Activated B cell treated with CpG ODN at 0.5 μM for 24 hours (primary cell): Measurements from ENCODE around the gene EIF2B5. TPM values are rescaled to one million over a fixed set of nuclear protein-coding genes. Genes with fewer than 3 reads are reported as not detected.
A peak's percentile ranks its signal among the peaks of the same experiment; 100 is the strongest.

ENCODE experiments used
- ATAC-seq: fragments of 200-7000 bp; cut with Tn5 transposase; one replicate; pipeline ENCODE4 v1.10.0; 2021; ENCODE audit warnings: low read depth, mild to moderate bottlenecking, moderate library complexity
- CTCF ChIA-PET: fragments of 350-600 bp; sonication (Branson Sonifier 250); formaldehyde crosslinking; loops from one replicate; lab custom pipeline; 2021; ENCODE audit warnings: antibody characterized with exemption; lab: Charles Lee
- POLR2A ChIA-PET: fragments of 350-600 bp; sonication (Branson Sonifier 250); formaldehyde crosslinking; loops from one replicate; lab custom pipeline; 2021; ENCODE audit warnings: antibody characterized with exemption; lab: Charles Lee
- DNase-seq: peaks from one replicate; pipeline ENCODE4 v3.0.0; 2022
- H3K27ac Mint-ChIP-seq: one replicate; pipeline ENCODE4 v1.8.0; 2020; ENCODE audit warnings: mixed read lengths
- H3K27me3 Mint-ChIP-seq: one replicate; pipeline ENCODE4 v1.8.0; 2021; ENCODE audit warnings: mixed read lengths
- H3K36me3 Mint-ChIP-seq: one replicate; pipeline ENCODE4 v1.8.0; 2021; ENCODE audit warnings: low read depth, mixed read lengths
- H3K4me1 Mint-ChIP-seq: one replicate; pipeline ENCODE4 v1.8.0; 2021; ENCODE audit warnings: mixed read lengths
- H3K4me3 Mint-ChIP-seq: one replicate; pipeline ENCODE4 v1.8.0; 2020; ENCODE audit warnings: mild to moderate bottlenecking, mixed read lengths
- H3K9me3 Mint-ChIP-seq: one replicate; pipeline ENCODE4 v1.8.0; 2020; ENCODE audit warnings: mixed read lengths
- intact Hi-C: fragments of 100-400 bp; cut with micrococcal nuclease; formaldehyde crosslinking; loops from one replicate; pipeline ENCODE4 v1.15.1; 2024
- total RNA-seq: library from RNA; stranded (reverse); gene quantifications from 2 replicates; pipeline ENCODE4 v1.2.3, GENCODE V29; 2022
- TF ChIP-seq, protein P1 (sequence below): fragments of 200-600 bp; IDR thresholded peaks from one replicate; pipeline ENCODE4 v1.8.0; 2022; ENCODE audit warnings: antibody characterized with exemption, mild to moderate bottlenecking

Gene EIF2B5
- total RNA-seq, 1 donor from 2014 or later: 74.2 TPM

DNA sequence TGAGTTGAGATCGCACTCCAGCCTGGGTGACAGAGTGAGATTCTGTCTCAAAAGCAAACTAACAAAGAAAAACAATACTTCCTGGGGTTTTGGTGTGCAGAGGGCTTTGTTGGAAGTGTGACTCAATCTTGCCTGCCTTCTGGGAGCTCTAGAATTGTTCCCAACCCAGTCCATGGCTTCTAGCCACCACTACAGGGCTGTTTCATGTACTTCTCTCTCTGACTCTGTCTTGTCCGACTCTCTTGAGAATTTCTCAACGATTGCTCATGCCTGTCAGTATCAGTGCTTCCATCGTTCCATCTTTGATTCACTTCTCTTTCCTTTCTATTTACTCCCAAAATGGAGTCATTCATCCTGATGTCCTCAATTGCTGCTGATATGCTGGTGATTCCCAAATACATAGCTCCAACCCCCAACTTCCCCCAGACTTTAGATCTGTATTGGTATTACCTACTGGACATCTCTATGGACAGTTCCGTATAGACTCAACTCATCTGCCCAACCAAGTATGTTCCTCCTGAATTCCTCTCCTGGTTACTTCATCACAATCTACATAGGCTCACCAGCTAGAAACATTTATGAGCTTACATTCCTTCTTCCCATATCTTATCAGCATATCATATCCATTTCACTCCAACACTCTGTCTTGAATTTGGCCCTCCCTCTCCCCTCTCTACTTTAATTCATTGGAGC, 37.7 kb downstream of the EIF2B5 start:
- no peak overlapping the region for H3K27ac Mint-ChIP-seq
- TF ChIP-seq, protein P1, sequence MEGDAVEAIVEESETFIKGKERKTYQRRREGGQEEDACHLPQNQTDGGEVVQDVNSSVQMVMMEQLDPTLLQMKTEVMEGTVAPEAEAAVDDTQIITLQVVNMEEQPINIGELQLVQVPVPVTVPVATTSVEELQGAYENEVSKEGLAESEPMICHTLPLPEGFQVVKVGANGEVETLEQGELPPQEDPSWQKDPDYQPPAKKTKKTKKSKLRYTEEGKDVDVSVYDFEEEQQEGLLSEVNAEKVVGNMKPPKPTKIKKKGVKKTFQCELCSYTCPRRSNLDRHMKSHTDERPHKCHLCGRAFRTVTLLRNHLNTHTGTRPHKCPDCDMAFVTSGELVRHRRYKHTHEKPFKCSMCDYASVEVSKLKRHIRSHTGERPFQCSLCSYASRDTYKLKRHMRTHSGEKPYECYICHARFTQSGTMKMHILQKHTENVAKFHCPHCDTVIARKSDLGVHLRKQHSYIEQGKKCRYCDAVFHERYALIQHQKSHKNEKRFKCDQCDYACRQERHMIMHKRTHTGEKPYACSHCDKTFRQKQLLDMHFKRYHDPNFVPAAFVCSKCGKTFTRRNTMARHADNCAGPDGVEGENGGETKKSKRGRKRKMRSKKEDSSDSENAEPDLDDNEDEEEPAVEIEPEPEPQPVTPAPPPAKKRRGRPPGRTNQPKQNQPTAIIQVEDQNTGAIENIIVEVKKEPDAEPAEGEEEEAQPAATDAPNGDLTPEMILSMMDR: no peak
- H3K4me1 Mint-ChIP-seq: peaks cover 32% of the 10 kb centered on the region
- H3K36me3 Mint-ChIP-seq: peaks cover 45% of the 10 kb centered on the region
- H3K27me3 Mint-ChIP-seq: no peaks in the 10 kb centered on the region
- ChIA-PET POLR2A (interaction anchor here (0.6 to 3.4 kb wide), 4 partner anchors 8 to 38 kb away, joined by 3 to 21 read pairs (median 3); partner anchors contain the start of genes ABCF3 and EIF2B5), CTCF (no interaction called here)
- DNase-seq: no peak
- no peaks in the 10 kb centered on the region for H3K9me3 Mint-ChIP-seq
- intact Hi-C loops: no loop called here
- no peak for ATAC-seq
- no peak overlapping the region for H3K4me3 Mint-ChIP-seq

DNA sequence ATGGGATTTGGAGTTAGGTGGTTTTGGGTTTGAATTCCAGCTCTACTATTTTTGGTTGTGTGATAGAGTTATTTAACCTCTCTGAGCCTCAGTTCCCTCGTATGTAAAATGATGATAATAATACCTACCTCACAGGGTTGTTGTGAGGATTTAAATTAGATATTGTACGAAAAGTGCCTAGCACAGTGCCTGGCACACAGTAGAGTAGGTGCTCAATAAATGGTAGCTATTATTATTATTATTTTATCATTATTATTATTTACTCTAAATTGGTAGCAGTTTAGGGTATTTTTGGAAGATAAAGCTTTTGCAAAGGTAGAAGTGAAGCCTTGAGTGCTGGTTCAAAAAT, 38.2 kb downstream of the EIF2B5 start:
- no peak for DNase-seq
- H3K36me3 Mint-ChIP-seq: peaks cover 48% of the 10 kb centered on the region
- ChIA-PET CTCF (interaction anchor here (0.6 kb wide), 1 partner anchor 76 kb away, joined by 4 read pairs; the partner anchor contains the start of gene EEF1AKMT4), POLR2A (interaction anchor here (1.0 to 3.4 kb wide), 5 partner anchors 13 to 76 kb away, joined by 3 to 21 read pairs (median 5); partner anchors contain the start of genes ABCF3, EEF1AKMT4 and EIF2B5)
- H3K4me3 Mint-ChIP-seq: no peak overlapping the region
- no peaks in the 10 kb centered on the region for H3K9me3 Mint-ChIP-seq
- ATAC-seq: no peak
- no peaks in the 10 kb centered on the region for H3K27me3 Mint-ChIP-seq
- TF ChIP-seq, protein P1: no peak
- peaks cover 37% of the 10 kb centered on the region for H3K4me1 Mint-ChIP-seq
- H3K27ac Mint-ChIP-seq: no peak overlapping the region
- intact Hi-C loops: no loop called here

DNA sequence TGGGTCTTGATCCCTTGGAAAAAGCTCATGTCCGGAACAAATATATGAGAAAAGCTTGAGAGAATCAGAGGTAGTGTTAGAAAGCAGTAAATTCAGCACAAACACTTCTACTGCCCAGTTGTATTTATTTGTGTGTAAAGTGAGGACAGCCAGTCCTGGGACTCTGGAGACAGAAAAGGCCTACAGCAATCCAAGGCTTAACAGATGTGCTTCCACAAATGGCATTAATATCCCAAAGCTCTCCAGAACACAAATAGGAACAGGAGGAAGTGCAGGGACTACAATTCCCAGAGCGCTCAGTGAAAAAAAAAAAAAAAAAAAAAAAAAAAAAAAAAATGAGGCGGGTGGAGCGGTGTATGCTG, 39.1 kb downstream of the EIF2B5 start:
- ChIA-PET CTCF (interaction anchor here (0.6 kb wide), 1 partner anchor 611 kb away, joined by 4 read pairs; no protein-coding TSS in a partner anchor), POLR2A (interaction anchor here (0.6 to 3.4 kb wide), 7 partner anchors 12 to 1155 kb away, joined by 3 to 21 read pairs (median 8); partner anchors contain the start of genes ABCF3, EEF1AKMT4 and EIF2B5)
- TF ChIP-seq, protein P1: no peak
- peaks cover 50% of the 10 kb centered on the region for H3K36me3 Mint-ChIP-seq
- no peak for ATAC-seq
- peak overlapping the region; percentile 90 for H3K4me3 Mint-ChIP-seq
- H3K27me3 Mint-ChIP-seq: no peaks in the 10 kb centered on the region
- H3K27ac Mint-ChIP-seq: peak overlapping the region; percentile 75
- DNase-seq: no peak
- intact Hi-C loops: loop anchor here (1.0 kb wide), 9 partner anchors 11 to 539 kb away; partner anchors contain the start of genes ABCC5, DVL3, EEF1AKMT4 and EIF2B5
- H3K4me1 Mint-ChIP-seq: peaks cover 37% of the 10 kb centered on the region
- H3K9me3 Mint-ChIP-seq: no peaks in the 10 kb centered on the region

DNA sequence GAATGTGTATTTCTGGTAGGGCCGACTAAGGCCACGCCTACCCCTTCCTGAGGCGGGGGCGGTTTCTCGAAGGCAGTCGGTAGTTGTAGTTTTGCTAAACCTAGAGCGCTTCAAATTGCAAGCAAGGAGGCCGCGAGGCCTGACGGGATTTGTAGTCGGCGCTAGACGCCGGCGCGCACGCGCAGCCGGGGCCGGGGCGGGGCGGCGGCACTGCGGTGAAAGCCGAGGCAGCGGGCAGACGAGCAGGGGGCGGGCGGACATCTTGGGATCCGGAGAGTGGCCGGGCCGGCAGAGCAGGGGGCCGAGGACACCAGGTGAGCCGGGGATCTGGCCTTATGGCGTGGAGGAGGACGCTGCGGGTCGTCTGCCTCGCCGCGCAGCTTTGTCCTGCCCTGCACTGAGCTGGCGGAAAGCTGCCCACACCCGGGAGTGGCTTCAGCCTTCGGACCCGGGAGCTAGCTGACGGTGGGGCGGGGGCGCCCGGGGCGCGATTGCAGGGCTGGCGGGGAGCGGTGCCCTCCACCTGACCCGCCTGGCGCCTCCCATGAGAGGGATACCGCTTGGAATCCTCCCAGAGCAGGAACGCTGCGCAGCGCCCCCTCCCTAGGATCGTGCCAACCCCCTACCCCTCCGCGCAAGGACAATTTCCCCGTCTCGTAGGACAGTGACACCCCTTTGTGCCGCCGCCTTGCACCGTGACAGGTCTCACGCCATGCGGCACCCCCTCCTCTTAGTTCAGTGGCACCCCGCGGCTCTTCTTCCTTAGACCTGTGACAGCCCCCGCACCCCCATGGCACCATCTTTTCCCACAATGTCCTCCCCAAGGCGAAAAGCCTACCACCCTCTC, 39.7 kb downstream of the EIF2B5 start, which contains the start of gene AP2M1:
Gene AP2M1 (plus strand): TSS at position 210 of the 847 bp plus-strand sequence. CDS start 2,139 bp downstream, outside the sequence.
- H3K36me3 Mint-ChIP-seq: peaks cover 52% of the 10 kb centered on the region
- H3K27ac Mint-ChIP-seq: peak within 1 kb of the TSS; percentile 75
- no peaks in the 10 kb centered on the region for H3K9me3 Mint-ChIP-seq
- intact Hi-C loops: loop anchor here (1.0 kb wide), 9 partner anchors 10 to 540 kb away; partner anchors contain the start of genes ABCC5, DVL3, EEF1AKMT4 and EIF2B5
- peak; percentile 97 for ATAC-seq
- ChIA-PET CTCF (interaction anchor here (0.6 kb wide), 1 partner anchor 611 kb away, joined by 4 read pairs; no protein-coding TSS in a partner anchor), POLR2A (interaction anchor here (0.6 to 3.4 kb wide), 7 partner anchors 11 to 1155 kb away, joined by 3 to 21 read pairs (median 8); partner anchors contain the start of genes ABCF3, EEF1AKMT4 and EIF2B5)
- DNase-seq: peak; percentile 99
- peaks cover 37% of the 10 kb centered on the region for H3K4me1 Mint-ChIP-seq
- no peaks in the 10 kb centered on the region for H3K27me3 Mint-ChIP-seq
- peak within 1 kb of the TSS; percentile 90 for H3K4me3 Mint-ChIP-seq
- TF ChIP-seq, protein P1: no peak
